Calu3 (cell line): ENCODE measurements around the gene KSR2. TPM values are rescaled to one million over a fixed set of nuclear protein-coding genes. Genes with fewer than 3 reads are reported as not detected.

Experiments
- BruUV-seq: library from RNA; stranded (reverse); fragments of 400-500 nt; replicated peaks from 2 replicates; lab custom pipeline; 2021; lab: Mats Ljungman, UMichigan
- CTCF ChIA-PET: fragments of 300-600 bp; sonication (Branson Sonifier 250); formaldehyde crosslinking; loops from one replicate; lab custom pipeline; 2022; ENCODE audit warnings: antibody characterized with exemption; lab: Charles Lee
- DNase-seq: peaks from one replicate; pipeline ENCODE4 v3.0.0; 2022
- H3K27ac Mint-ChIP-seq: one replicate; pipeline ENCODE4 v1.8.0; 2022; ENCODE audit warnings: mixed read lengths; ENCODE audit not compliant: unreplicated experiment
- H3K27me3 Mint-ChIP-seq: one replicate; pipeline ENCODE4 v1.8.0; 2022; ENCODE audit warnings: mixed read lengths; ENCODE audit not compliant: unreplicated experiment
- H3K36me3 Mint-ChIP-seq: one replicate; pipeline ENCODE4 v1.8.0; 2022; ENCODE audit warnings: mild to moderate bottlenecking, moderate library complexity, mixed read lengths; ENCODE audit not compliant: insufficient read depth, unreplicated experiment
- H3K4me1 Mint-ChIP-seq: one replicate; pipeline ENCODE4 v1.8.0; 2022; ENCODE audit warnings: mild to moderate bottlenecking, low read depth, mixed read lengths; ENCODE audit not compliant: unreplicated experiment
- H3K4me3 Mint-ChIP-seq: one replicate; pipeline ENCODE4 v1.8.0; 2022; ENCODE audit warnings: mild to moderate bottlenecking, low read depth, moderate library complexity, mixed read lengths; ENCODE audit not compliant: unreplicated experiment
- H3K9me3 Mint-ChIP-seq: one replicate; pipeline ENCODE4 v1.8.0; 2022; ENCODE audit warnings: low read depth, mixed read lengths; ENCODE audit not compliant: unreplicated experiment
- intact Hi-C: fragments of 100-400 bp; cut with micrococcal nuclease; formaldehyde crosslinking; loops from one replicate; pipeline ENCODE4 v1.10.0; 2022; ENCODE audit not compliant: unreplicated experiment
- total RNA-seq: library from RNA; stranded (reverse); gene quantifications from 2 replicates; pipeline ENCODE4 v1.2.3, GENCODE V29; 2022
- TF ChIP-seq, protein P1 (sequence below): fragments of 200-600 bp; IDR thresholded peaks from one replicate; pipeline ENCODE4 v1.8.0; 2022; ENCODE audit warnings: antibody characterized with exemption; ENCODE audit not compliant: unreplicated experiment

The KSR2 gene
- total RNA-seq, 1 experiment from 2014 or later, result 1.9 TPM

- no peak for DNase-seq
- Mint-ChIP-seq H3K4me3 (no peak overlapping the region), H3K36me3 (no peaks in the 10 kb centered on the region), H3K27ac (no peak overlapping the region), H3K27me3 (no peaks in the 10 kb centered on the region), H3K9me3 (no peaks in the 10 kb centered on the region), H3K4me1 (no peaks in the 10 kb centered on the region)
- TF ChIP-seq, protein P1, sequence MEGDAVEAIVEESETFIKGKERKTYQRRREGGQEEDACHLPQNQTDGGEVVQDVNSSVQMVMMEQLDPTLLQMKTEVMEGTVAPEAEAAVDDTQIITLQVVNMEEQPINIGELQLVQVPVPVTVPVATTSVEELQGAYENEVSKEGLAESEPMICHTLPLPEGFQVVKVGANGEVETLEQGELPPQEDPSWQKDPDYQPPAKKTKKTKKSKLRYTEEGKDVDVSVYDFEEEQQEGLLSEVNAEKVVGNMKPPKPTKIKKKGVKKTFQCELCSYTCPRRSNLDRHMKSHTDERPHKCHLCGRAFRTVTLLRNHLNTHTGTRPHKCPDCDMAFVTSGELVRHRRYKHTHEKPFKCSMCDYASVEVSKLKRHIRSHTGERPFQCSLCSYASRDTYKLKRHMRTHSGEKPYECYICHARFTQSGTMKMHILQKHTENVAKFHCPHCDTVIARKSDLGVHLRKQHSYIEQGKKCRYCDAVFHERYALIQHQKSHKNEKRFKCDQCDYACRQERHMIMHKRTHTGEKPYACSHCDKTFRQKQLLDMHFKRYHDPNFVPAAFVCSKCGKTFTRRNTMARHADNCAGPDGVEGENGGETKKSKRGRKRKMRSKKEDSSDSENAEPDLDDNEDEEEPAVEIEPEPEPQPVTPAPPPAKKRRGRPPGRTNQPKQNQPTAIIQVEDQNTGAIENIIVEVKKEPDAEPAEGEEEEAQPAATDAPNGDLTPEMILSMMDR, result no peak
- BruUV-seq, result no TSS peak
- CTCF ChIA-PET, result interaction anchor here (0.6 kb wide), 1 partner anchor 298 kb away, joined by 3 read pairs; no protein-coding TSS in a partner anchor
- intact Hi-C loops, result no loop called here
These were observed 534.9 kb downstream of the KSR2 start for GRCh38 chr12:117433878-117434277.

GRCh38 chr12:117430246-117430645 is 538.5 kb downstream of the KSR2 start:
- intact Hi-C loops, result no loop called here
- Mint-ChIP-seq H3K27me3 (peaks cover 17% of the 10 kb centered on the region), H3K27ac (no peak overlapping the region), H3K9me3 (no peaks in the 10 kb centered on the region), H3K36me3 (no peaks in the 10 kb centered on the region), H3K4me3 (no peak overlapping the region), H3K4me1 (no peaks in the 10 kb centered on the region)
- CTCF ChIA-PET, result no interaction called here
- TF ChIP-seq, protein P1, result no peak
- BruUV-seq, result no TSS peak
- DNase-seq, result no peak

- intact Hi-C loops, result no loop called here
These were observed 541.6 kb downstream of the KSR2 start for GRCh38 chr12:117427211-117427610.

GRCh38 chr12:117421987-117422386 is 546.8 kb downstream of the KSR2 start:
- H3K9me3 Mint-ChIP-seq, result no peaks in the 10 kb centered on the region
- H3K27me3 Mint-ChIP-seq, result peaks cover 72% of the 10 kb centered on the region
- intact Hi-C loops, result no loop called here
- no peak overlapping the region for H3K4me3 Mint-ChIP-seq
- no peaks in the 10 kb centered on the region for H3K36me3 Mint-ChIP-seq
- CTCF ChIA-PET, result interaction anchor here (1.0 kb wide), 1 partner anchor 51 kb away, joined by 3 read pairs; no protein-coding TSS in a partner anchor
- H3K27ac Mint-ChIP-seq, result no peak overlapping the region
- BruUV-seq, result no TSS peak
- H3K4me1 Mint-ChIP-seq, result no peaks in the 10 kb centered on the region
- TF ChIP-seq, protein P1, result no peak
- no peak for DNase-seq

More at GRCh38 chr12:117427211-117427610, 541.6 kb downstream of the KSR2 start:
- TF ChIP-seq, protein P1, result no peak
- peaks cover 40% of the 10 kb centered on the region for H3K27me3 Mint-ChIP-seq
- no peak overlapping the region for H3K27ac Mint-ChIP-seq
- no peaks in the 10 kb centered on the region for H3K36me3 Mint-ChIP-seq
- H3K4me1 Mint-ChIP-seq, result no peaks in the 10 kb centered on the region
- BruUV-seq, result no TSS peak
- CTCF ChIA-PET, result interaction anchor here (0.6 kb wide), 1 partner anchor 254 kb away, joined by 3 read pairs; no protein-coding TSS in a partner anchor
- no peak overlapping the region for H3K4me3 Mint-ChIP-seq
- no peaks in the 10 kb centered on the region for H3K9me3 Mint-ChIP-seq
- DNase-seq, result no peak
